Neural crest cell (in vitro differentiated cells): ENCODE measurements around the gene RBM26. TPM values are rescaled to one million over a fixed set of nuclear protein-coding genes. Genes with fewer than 3 reads are reported as not detected.

Source experiments
- DNase-seq: peaks from one replicate; pipeline ENCODE4 v3.0.0; 2021; ENCODE audit warnings: low read depth, mixed read lengths, low spot score
- H3K27ac Mint-ChIP-seq: one replicate; pipeline ENCODE4 v1.8.0; 2021; ENCODE audit warnings: mild to moderate bottlenecking, mixed read lengths; ENCODE audit not compliant: unreplicated experiment
- H3K27me3 Mint-ChIP-seq: 2 replicates; pipeline ENCODE4 v1.8.0; 2021; ENCODE audit warnings: low read depth, mild to moderate bottlenecking, mixed read lengths
- H3K36me3 Mint-ChIP-seq: 2 replicates; pipeline ENCODE4 v1.8.0; 2021; ENCODE audit warnings: low read depth, mild to moderate bottlenecking, mixed read lengths
- H3K4me1 Mint-ChIP-seq: 2 replicates; pipeline ENCODE4 v1.8.0; 2021; ENCODE audit warnings: mixed read lengths
- H3K4me3 Mint-ChIP-seq: one replicate; pipeline ENCODE4 v1.8.0; 2021; ENCODE audit warnings: mild to moderate bottlenecking, mixed read lengths
- H3K9me3 Mint-ChIP-seq: 2 replicates; pipeline ENCODE4 v1.8.0; 2021; ENCODE audit warnings: mixed read lengths
- CTCF ChIP-seq: fragments of 200-600 bp; sonication (generic); conservative IDR thresholded peaks from 2 replicates; pipeline ENCODE4 v1.5.0; 2021; ENCODE audit warnings: antibody characterized with exemption, mild to moderate bottlenecking
- total RNA-seq: library from RNA; stranded (reverse); gene quantifications from 2 replicates; pipeline ENCODE4 v1.2.1, GENCODE V29; 2021

RBM26 gene
- total RNA-seq, 1 donor from 2014 or later: 78.1 TPM

- no peak for DNase-seq
- no peak for TF ChIP-seq CTCF
- Mint-ChIP-seq H3K4me1 (peaks cover 6% of the 10 kb centered on the region), H3K4me3 (no peak overlapping the region), H3K36me3 (no peaks in the 10 kb centered on the region), H3K27ac (no peak overlapping the region), H3K9me3 (no peaks in the 10 kb centered on the region), H3K27me3 (no peaks in the 10 kb centered on the region)
These were observed 42.4 kb upstream of the RBM26 start for GRCh38 chr13:79448413-79448812.

GRCh38 chr13:79447741-79448140 is 41.7 kb upstream of the RBM26 start:
- Mint-ChIP-seq H3K27ac (no peak overlapping the region), H3K36me3 (no peaks in the 10 kb centered on the region), H3K9me3 (no peaks in the 10 kb centered on the region), H3K27me3 (no peaks in the 10 kb centered on the region), H3K4me3 (no peak overlapping the region), H3K4me1 (peaks cover 6% of the 10 kb centered on the region)
- DNase-seq: no peak
- TF ChIP-seq CTCF: no peak

GRCh38 chr13:79447141-79447540 is 41.1 kb upstream of the RBM26 start:
- no peaks in the 10 kb centered on the region for H3K9me3 Mint-ChIP-seq
- H3K36me3 Mint-ChIP-seq: no peaks in the 10 kb centered on the region
- no peak for TF ChIP-seq CTCF
- no peak overlapping the region for H3K27ac Mint-ChIP-seq
- H3K4me3 Mint-ChIP-seq: no peak overlapping the region
- peaks cover 6% of the 10 kb centered on the region for H3K4me1 Mint-ChIP-seq
- DNase-seq: no peak
- H3K27me3 Mint-ChIP-seq: no peaks in the 10 kb centered on the region

GRCh38 chr13:79445968-79446645 is 40.1 kb upstream of the RBM26 start:
- Mint-ChIP-seq H3K27ac (no peak overlapping the region), H3K9me3 (no peaks in the 10 kb centered on the region), H3K4me1 (no peaks in the 10 kb centered on the region), H3K27me3 (no peaks in the 10 kb centered on the region), H3K4me3 (no peak overlapping the region), H3K36me3 (no peaks in the 10 kb centered on the region)
- DNase-seq: no peak
- no peak for TF ChIP-seq CTCF

GRCh38 chr13:79442706-79443105 is 36.7 kb upstream of the RBM26 start:
- Mint-ChIP-seq H3K27ac (no peak overlapping the region), H3K36me3 (no peaks in the 10 kb centered on the region), H3K4me3 (no peak overlapping the region), H3K4me1 (no peaks in the 10 kb centered on the region), H3K27me3 (no peaks in the 10 kb centered on the region), H3K9me3 (no peaks in the 10 kb centered on the region)
- DNase-seq: no peak
- TF ChIP-seq CTCF: no peak

- Mint-ChIP-seq H3K4me3 (no peak overlapping the region), H3K9me3 (no peaks in the 10 kb centered on the region), H3K36me3 (no peaks in the 10 kb centered on the region), H3K4me1 (no peaks in the 10 kb centered on the region), H3K27me3 (no peaks in the 10 kb centered on the region), H3K27ac (no peak overlapping the region)
- no peak for DNase-seq
- TF ChIP-seq CTCF: no peak
These were observed 36.2 kb upstream of the RBM26 start for GRCh38 chr13:79442221-79442620.
